Measurements from ENCODE around the gene B9D2.
A peak's percentile ranks its signal among the peaks of the same experiment; 100 is the strongest.
"Not testable (repeated sequence)": the region's sequence is repeated elsewhere in the genome, so short reads cannot be mapped to it uniquely, and the experiment has no call there.

Gene B9D2

GRCh38 chr19:41354343-41354953 lies 9.5 kb downstream of the B9D2 start:
- DNase-seq: no peak

GRCh38 chr19:41353466-41354342 lies 10.2 kb downstream of the B9D2 start, which contains the start of gene TGFB1:
TGFB1 (minus strand) TSS chr19:41353922; CDS start chr19:41353044, 878 bp downstream.
- DNase-seq: no peak

- no peak for DNase-seq
Measured at GRCh38 chr19:41352609-41353465, 11.1 kb downstream of the B9D2 start.

GRCh38 chr19:41352279-41352608 lies 11.7 kb downstream of the B9D2 start:
- DNase-seq: no peak

GRCh38 chr19:41351339-41352245 lies 12.4 kb downstream of the B9D2 start:
- DNase-seq: no peak

- DNase-seq: no peak
Measured at GRCh38 chr19:41350735-41351338, 13.1 kb downstream of the B9D2 start.

- not testable (repeated sequence) for DNase-seq
Measured at GRCh38 chr19:41346916-41347315, 17.0 kb downstream of the B9D2 start.

GRCh38 chr19:41344162-41344561 lies 19.8 kb downstream of the B9D2 start:
- no peak for DNase-seq

GRCh38 chr19:41341669-41342490 lies 22.1 kb downstream of the B9D2 start:
- peak; percentile 29 for DNase-seq

- DNase-seq: no peak
Measured at GRCh38 chr19:41339936-41340335, 24.0 kb downstream of the B9D2 start.

- no peak for DNase-seq
Measured at GRCh38 chr19:41335467-41335866, 28.5 kb downstream of the B9D2 start.

- DNase-seq: no peak
Measured at GRCh38 chr19:41334793-41335192, 29.2 kb downstream of the B9D2 start.

- DNase-seq: no peak
Measured at GRCh38 chr19:41332468-41332867, 31.5 kb downstream of the B9D2 start.

- no peak for DNase-seq
Measured at GRCh38 chr19:41332000-41332399, 31.9 kb downstream of the B9D2 start.

- DNase-seq: no peak
Measured at GRCh38 chr19:41330946-41331678, 32.8 kb downstream of the B9D2 start.

- no peak for DNase-seq
Measured at GRCh38 chr19:41330481-41330880, 33.5 kb downstream of the B9D2 start.

GRCh38 chr19:41328842-41329225 lies 35.1 kb downstream of the B9D2 start:
- no peak for DNase-seq

GRCh38 chr19:41328157-41328841 lies 35.6 kb downstream of the B9D2 start:
- DNase-seq: no peak

GRCh38 chr19:41327576-41328156 lies 36.3 kb downstream of the B9D2 start:
- peak; percentile 47 for DNase-seq

All from NCI-H2029 (cell line).